ENCODE data around the gene METTL21A. TPM values are rescaled to one million over a fixed set of nuclear protein-coding genes. Genes with fewer than 3 reads are reported as not detected.

The METTL21A gene
- total and polyA plus RNA-seq, 2 of the 13 experiments (the other 11 are each of a cell fraction or from before 2014, with no cell fraction given), result 42.4 to 61.2 TPM

DNA sequence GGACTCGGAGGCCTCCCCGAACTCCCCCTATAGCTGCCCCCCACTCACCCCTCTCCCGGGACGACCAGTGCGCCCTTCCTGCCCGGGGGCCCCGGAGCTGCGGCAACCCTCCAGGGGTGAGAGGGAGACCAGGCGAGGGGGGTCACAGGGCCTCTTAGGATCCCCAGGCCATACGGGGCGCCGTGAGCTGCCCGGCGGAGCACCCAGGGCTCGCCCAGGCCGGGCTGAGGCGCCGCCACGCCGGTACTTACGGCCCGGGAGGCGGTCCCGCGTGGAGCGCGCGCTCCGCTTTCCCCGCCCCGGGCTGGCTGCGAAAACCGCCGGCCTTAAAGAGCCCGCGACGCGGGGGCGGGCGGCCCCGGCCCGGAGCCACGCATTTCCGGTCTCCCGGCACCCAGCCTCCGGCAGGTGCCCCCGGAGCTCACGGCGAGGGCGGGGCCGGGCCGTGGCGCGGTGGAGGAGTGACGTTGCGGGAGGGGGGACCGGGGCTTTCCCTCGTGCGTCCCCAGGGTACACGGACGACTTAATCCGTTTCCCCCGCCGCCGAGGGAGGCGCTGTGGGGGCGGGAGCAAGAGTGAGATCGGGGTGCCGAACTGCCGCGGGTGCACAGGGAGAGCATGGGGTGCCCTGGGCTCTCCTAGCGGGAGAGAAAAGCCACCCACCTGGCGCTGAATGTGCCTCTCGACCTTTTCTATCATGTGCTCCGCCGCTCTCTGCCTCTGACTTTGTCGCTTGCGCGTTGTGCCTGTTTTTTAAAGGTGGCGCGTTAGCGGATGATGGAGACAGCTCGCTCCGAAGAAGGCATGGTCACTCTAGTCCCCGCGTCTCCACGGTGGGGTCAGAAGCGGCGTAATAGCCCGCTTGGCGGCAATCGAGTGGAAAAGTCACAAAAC, at the start of gene METTL21A (continued):
- TF ChIP-seq, protein P1, sequence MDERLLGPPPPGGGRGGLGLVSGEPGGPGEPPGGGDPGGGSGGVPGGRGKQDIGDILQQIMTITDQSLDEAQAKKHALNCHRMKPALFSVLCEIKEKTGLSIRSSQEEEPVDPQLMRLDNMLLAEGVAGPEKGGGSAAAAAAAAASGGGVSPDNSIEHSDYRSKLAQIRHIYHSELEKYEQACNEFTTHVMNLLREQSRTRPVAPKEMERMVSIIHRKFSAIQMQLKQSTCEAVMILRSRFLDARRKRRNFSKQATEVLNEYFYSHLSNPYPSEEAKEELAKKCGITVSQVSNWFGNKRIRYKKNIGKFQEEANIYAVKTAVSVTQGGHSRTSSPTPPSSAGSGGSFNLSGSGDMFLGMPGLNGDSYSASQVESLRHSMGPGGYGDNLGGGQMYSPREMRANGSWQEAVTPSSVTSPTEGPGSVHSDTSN (CRISPR knock-in tag; IDR thresholded peaks at IDR 0.05), result no peak
- TF ChIP-seq HDAC2 (CRISPR knock-in tag; IDR thresholded peaks at IDR 0.05), result peak; percentile 90
- TF ChIP-seq MEIS1 (CRISPR knock-in tag; IDR thresholded peaks at IDR 0.05; ENCODE audit: borderline replicate concordance), result no peak; the same call in 1 of the 2 replicates
- TF ChIP-seq KDM5B (CRISPR knock-in tag; IDR thresholded peaks at IDR 0.05; ENCODE audit: borderline replicate concordance), result peak; percentile 71
- TF ChIP-seq ISX (CRISPR knock-in tag; conservative IDR thresholded peaks at IDR 0.05), result 0 out of 2 replicates have a peak, but pooled peaks have one; percentile 45
- peak; percentile 89 for TF ChIP-seq ARNT2 (CRISPR knock-in tag; IDR thresholded peaks at IDR 0.05; ENCODE audit: low read depth)
- TF ChIP-seq, protein P2, sequence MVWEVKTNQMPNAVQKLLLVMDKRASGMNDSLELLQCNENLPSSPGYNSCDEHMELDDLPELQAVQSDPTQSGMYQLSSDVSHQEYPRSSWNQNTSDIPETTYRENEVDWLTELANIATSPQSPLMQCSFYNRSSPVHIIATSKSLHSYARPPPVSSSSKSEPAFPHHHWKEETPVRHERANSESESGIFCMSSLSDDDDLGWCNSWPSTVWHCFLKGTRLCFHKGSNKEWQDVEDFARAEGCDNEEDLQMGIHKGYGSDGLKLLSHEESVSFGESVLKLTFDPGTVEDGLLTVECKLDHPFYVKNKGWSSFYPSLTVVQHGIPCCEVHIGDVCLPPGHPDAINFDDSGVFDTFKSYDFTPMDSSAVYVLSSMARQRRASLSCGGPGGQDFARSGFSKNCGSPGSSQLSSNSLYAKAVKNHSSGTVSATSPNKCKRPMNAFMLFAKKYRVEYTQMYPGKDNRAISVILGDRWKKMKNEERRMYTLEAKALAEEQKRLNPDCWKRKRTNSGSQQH (CRISPR knock-in tag; IDR thresholded peaks at IDR 0.05; ENCODE audit: low read depth), result no peak
- no peak; the same call in 1 of the 2 replicates for TF ChIP-seq TMF1 (CRISPR knock-in tag; IDR thresholded peaks at IDR 0.05; ENCODE audit: low read depth)
- peak; percentile 95 for TF ChIP-seq SALL2 (CRISPR knock-in tag; IDR thresholded peaks at IDR 0.05)
- TF ChIP-seq, protein P3, sequence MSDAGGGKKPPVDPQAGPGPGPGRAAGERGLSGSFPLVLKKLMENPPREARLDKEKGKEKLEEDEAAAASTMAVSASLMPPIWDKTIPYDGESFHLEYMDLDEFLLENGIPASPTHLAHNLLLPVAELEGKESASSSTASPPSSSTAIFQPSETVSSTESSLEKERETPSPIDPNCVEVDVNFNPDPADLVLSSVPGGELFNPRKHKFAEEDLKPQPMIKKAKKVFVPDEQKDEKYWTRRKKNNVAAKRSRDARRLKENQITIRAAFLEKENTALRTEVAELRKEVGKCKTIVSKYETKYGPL (CRISPR knock-in tag; IDR thresholded peaks at IDR 0.05), result peak; percentile 47; the same call in 1 of the 2 replicates
- TF ChIP-seq ZNF562 (CRISPR knock-in tag; IDR thresholded peaks at IDR 0.05; ENCODE audit: borderline replicate concordance), result no peak
- TF ChIP-seq, protein P4, sequence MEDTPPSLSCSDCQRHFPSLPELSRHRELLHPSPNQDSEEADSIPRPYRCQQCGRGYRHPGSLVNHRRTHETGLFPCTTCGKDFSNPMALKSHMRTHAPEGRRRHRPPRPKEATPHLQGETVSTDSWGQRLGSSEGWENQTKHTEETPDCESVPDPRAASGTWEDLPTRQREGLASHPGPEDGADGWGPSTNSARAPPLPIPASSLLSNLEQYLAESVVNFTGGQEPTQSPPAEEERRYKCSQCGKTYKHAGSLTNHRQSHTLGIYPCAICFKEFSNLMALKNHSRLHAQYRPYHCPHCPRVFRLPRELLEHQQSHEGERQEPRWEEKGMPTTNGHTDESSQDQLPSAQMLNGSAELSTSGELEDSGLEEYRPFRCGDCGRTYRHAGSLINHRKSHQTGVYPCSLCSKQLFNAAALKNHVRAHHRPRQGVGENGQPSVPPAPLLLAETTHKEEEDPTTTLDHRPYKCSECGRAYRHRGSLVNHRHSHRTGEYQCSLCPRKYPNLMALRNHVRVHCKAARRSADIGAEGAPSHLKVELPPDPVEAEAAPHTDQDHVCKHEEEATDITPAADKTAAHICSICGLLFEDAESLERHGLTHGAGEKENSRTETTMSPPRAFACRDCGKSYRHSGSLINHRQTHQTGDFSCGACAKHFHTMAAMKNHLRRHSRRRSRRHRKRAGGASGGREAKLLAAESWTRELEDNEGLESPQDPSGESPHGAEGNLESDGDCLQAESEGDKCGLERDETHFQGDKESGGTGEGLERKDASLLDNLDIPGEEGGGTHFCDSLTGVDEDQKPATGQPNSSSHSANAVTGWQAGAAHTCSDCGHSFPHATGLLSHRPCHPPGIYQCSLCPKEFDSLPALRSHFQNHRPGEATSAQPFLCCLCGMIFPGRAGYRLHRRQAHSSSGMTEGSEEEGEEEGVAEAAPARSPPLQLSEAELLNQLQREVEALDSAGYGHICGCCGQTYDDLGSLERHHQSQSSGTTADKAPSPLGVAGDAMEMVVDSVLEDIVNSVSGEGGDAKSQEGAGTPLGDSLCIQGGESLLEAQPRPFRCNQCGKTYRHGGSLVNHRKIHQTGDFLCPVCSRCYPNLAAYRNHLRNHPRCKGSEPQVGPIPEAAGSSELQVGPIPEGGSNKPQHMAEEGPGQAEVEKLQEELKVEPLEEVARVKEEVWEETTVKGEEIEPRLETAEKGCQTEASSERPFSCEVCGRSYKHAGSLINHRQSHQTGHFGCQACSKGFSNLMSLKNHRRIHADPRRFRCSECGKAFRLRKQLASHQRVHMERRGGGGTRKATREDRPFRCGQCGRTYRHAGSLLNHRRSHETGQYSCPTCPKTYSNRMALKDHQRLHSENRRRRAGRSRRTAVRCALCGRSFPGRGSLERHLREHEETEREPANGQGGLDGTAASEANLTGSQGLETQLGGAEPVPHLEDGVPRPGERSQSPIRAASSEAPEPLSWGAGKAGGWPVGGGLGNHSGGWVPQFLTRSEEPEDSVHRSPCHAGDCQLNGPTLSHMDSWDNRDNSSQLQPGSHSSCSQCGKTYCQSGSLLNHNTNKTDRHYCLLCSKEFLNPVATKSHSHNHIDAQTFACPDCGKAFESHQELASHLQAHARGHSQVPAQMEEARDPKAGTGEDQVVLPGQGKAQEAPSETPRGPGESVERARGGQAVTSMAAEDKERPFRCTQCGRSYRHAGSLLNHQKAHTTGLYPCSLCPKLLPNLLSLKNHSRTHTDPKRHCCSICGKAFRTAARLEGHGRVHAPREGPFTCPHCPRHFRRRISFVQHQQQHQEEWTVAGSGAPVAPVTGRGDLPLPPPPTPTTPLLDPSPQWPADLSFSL (CRISPR knock-in tag; IDR thresholded peaks at IDR 0.05), result 0 out of 2 replicates have a peak, but pooled peaks have one; percentile 48
- 0 out of 2 replicates have a peak, but pooled peaks have one; percentile 10 for TF ChIP-seq ZFP36L2 (CRISPR knock-in tag; IDR thresholded peaks at IDR 0.05)
- no peak; the same call in 1 of the 2 replicates for TF ChIP-seq JUNB (CRISPR knock-in tag; IDR thresholded peaks at IDR 0.05; ENCODE audit: borderline replicate concordance)
- peak; percentile 69 for TF ChIP-seq CREM (IDR thresholded peaks at IDR 0.05)
- 0 out of 2 replicates have a peak, but pooled peaks have one; percentile 46 for TF ChIP-seq CREM (CRISPR knock-in tag; IDR thresholded peaks at IDR 0.05)

Data from HepG2 (cell line).